DND-41 (cell line): ENCODE measurements around the gene ARHGAP4.

ENCODE experiments used
- ATAC-seq: fragments of 200-7000 bp; cut with Tn5 transposase; 3 replicates; pipeline ENCODE4 v1.9.1; 2021; ENCODE audit warnings: low read depth; ENCODE audit not compliant: insufficient read depth
- DNase-seq: peaks from one replicate; pipeline ENCODE4 v3.0.0-alpha.2; 2020
- H2AFZ ChIP-seq: 2 replicates; pipeline ENCODE4 v1.6.0; 2012; ENCODE audit warnings: low read depth, low read length
- H3K27ac ChIP-seq: 2 replicates; pipeline ENCODE4 v1.5.1; 2012; ENCODE audit warnings: low read length, inconsistent platforms
- H3K27me3 ChIP-seq: fragments of 200-600 bp; sonication (generic); 2 replicates; pipeline ENCODE4 v1.6.0; 2012; ENCODE audit warnings: low read length, mild to moderate bottlenecking, inconsistent platforms; ENCODE audit not compliant: insufficient read depth, poor library complexity
- H3K36me3 ChIP-seq: 2 replicates; pipeline ENCODE4 v1.5.1; 2012; ENCODE audit warnings: low read length, inconsistent platforms; ENCODE audit not compliant: insufficient read depth
- H3K4me1 ChIP-seq: 2 replicates; pipeline ENCODE4 v1.5.1; 2012; ENCODE audit warnings: mild to moderate bottlenecking, low read length; ENCODE audit not compliant: insufficient read depth
- H3K4me2 ChIP-seq: 2 replicates; pipeline ENCODE4 v1.6.0; 2012; ENCODE audit warnings: mild to moderate bottlenecking, moderate library complexity, low read length, inconsistent platforms; ENCODE audit not compliant: insufficient read depth
- H3K4me3 ChIP-seq, 2 experiments: fragments of 200-600 bp in 1 of 2; shearing (Covaris generic) in 1 of 2; 2 replicates each; pipeline ENCODE4 v1.5.1; 2012 to 2016; ENCODE audit warnings: inconsistent platforms in 2 of 2, low read length in 2 of 2, mild to moderate bottlenecking in 2 of 2, low read depth in 1 of 2, moderate library complexity in 1 of 2
- H3K79me2 ChIP-seq: 2 replicates; pipeline ENCODE4 v1.6.0; 2012; ENCODE audit warnings: low read length, inconsistent platforms; ENCODE audit not compliant: insufficient read depth
- H3K9ac ChIP-seq: 2 replicates; pipeline ENCODE4 v1.6.0; 2012; ENCODE audit warnings: low read depth, mild to moderate bottlenecking, inconsistent platforms, low read length, moderate library complexity
- H3K9me3 ChIP-seq: 2 replicates; pipeline ENCODE4 v1.5.1; 2012; ENCODE audit warnings: low read length, moderate library complexity, mild to moderate bottlenecking, inconsistent platforms; ENCODE audit not compliant: insufficient read depth, severe bottlenecking
- H4K20me1 ChIP-seq: 2 replicates; pipeline ENCODE4 v1.6.0; 2012; ENCODE audit warnings: low read length; ENCODE audit not compliant: insufficient read depth
- CTCF ChIP-seq: IDR thresholded peaks from 2 replicates; pipeline ENCODE4 v1.5.1; 2012; ENCODE audit warnings: borderline replicate concordance, low read length, moderate library complexity, mild to moderate bottlenecking; ENCODE audit not compliant: poor library complexity, severe bottlenecking; ENCODE audit errors: extremely low read depth
- EZH2 ChIP-seq: IDR thresholded peaks from 3 replicates; pipeline ENCODE4 v1.6.1; 2012; ENCODE audit warnings: borderline replicate concordance, low read depth, mild to moderate bottlenecking, moderate library complexity, low read length, inconsistent platforms; ENCODE audit not compliant: severe bottlenecking

ARHGAP4 gene

DNA sequence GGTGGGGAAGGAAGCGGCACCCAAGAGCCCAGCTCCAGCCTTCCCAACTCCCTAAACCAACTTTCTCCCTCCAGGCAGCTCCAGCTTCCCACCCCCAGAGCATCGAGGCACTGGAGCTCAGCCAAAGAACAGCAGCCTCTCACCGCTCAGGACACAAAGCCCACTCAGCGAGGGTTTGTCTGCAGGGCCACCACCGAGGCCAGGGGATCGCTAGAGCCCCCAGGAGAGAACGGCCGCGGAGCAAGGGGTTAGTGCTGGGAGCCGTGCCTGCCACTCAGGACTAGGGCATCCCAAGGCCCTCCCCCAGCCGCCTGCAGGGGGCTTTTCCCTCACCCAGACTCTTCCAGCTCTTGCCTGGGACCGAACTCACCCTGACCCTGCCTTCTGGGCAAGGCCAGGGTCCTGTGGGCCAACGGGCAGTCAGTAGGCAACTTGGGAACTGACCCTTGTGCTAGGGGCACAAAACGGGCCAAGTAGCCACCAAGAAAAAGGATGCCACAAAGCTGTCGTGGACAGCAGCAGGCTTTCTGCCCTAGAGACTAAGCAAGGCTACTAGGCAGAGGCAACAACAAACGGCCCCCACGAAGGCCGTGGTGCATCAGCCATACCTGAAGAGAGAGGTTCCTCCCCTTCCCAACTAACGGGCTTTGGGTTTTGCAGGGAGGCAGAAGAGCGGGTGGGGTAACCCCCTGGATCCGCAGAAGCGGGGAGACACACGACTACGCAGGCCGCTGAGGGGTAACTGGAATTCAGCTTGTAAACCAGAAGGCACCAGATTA is 43.2 kb upstream of the ARHGAP4 start:
- H3K27me3 ChIP-seq: no peaks in the 10 kb centered on the region
- H4K20me1 ChIP-seq: peaks cover 55% of the 10 kb centered on the region
- H3K79me2 ChIP-seq: peaks cover 85% of the 10 kb centered on the region
- ATAC-seq (no peak), DNase-seq (no peak)
- H3K4me1 ChIP-seq: peaks cover 45% of the 10 kb centered on the region
- TF ChIP-seq CTCF (peak; percentile 8), EZH2 (no peak)
- peaks cover 54% of the 10 kb centered on the region for H3K36me3 ChIP-seq
- H3K9ac ChIP-seq: peak overlapping the region; percentile 99
- no peaks in the 10 kb centered on the region for H3K9me3 ChIP-seq
- H3K4me3 ChIP-seq: peak overlapping the region; percentile 57 to 90
- H3K4me2 ChIP-seq: peak overlapping the region; percentile 67
- no peak overlapping the region for H2AFZ ChIP-seq
- peak overlapping the region; percentile 96 for H3K27ac ChIP-seq

DNA sequence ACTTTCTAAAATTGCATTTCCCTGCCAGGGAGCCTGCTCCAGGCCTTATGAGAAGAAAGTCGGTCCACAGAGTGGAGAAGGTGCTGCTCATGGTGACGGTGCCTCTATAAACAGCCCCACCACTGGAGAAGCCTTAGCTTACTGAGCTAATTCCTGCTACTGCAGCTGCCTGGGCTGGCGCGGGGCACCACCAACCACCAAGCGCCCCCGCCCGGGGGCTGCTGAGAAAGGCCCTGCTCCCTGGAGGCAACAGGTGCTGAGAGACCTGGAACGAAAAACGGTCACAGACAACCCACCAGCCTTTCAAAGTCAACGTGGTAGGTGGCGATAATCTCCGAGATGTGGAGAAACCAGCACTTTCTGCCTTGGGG is 42.7 kb upstream of the ARHGAP4 start:
- H3K27me3 ChIP-seq: no peaks in the 10 kb centered on the region

GRCh38 chrX:153968255-153968654 is 42.2 kb upstream of the ARHGAP4 start:
- Histone ChIP-seq H3K27ac (peak overlapping the region; percentile 96), H3K36me3 (peaks cover 64% of the 10 kb centered on the region)

More for the DNA sequence above, 42.7 kb upstream of the ARHGAP4 start:
- Histone ChIP-seq H3K9me3 (no peaks in the 10 kb centered on the region), H3K27ac (peak overlapping the region; percentile 96), H3K4me1 (peaks cover 39% of the 10 kb centered on the region), H2AFZ (no peak overlapping the region), H4K20me1 (peaks cover 61% of the 10 kb centered on the region), H3K9ac (peak overlapping the region; percentile 99), H3K36me3 (peaks cover 60% of the 10 kb centered on the region), H3K4me2 (peak overlapping the region; percentile 67), H3K79me2 (peaks cover 85% of the 10 kb centered on the region), H3K4me3 (peak overlapping the region; percentile 57 to 90; a peak in 3 of 4 replicates)
- DNase-seq: peak; percentile 87
- peak; percentile 50 for ATAC-seq
- TF ChIP-seq EZH2 (no peak), CTCF (peak; percentile 52)

More at GRCh38 chrX:153968255-153968654, 42.2 kb upstream of the ARHGAP4 start:
- Histone ChIP-seq H3K4me3 (peak overlapping the region; percentile 57 to 90; a peak in 3 of 4 replicates), H3K4me2 (peak overlapping the region; percentile 67), H4K20me1 (peaks cover 66% of the 10 kb centered on the region), H2AFZ (no peak overlapping the region), H3K9me3 (no peaks in the 10 kb centered on the region), H3K9ac (peak overlapping the region; percentile 99), H3K4me1 (peaks cover 35% of the 10 kb centered on the region), H3K79me2 (peaks cover 85% of the 10 kb centered on the region), H3K27me3 (no peaks in the 10 kb centered on the region)
- TF ChIP-seq EZH2 (no peak), CTCF (no peak)
- ATAC-seq: no peak
- no peak for DNase-seq
